ENCODE measurements around the gene HOXC4.

- TF ChIP-seq CTCF (IDR thresholded peaks at IDR 0.05) (no peak), POLR2A (IDR thresholded peaks at IDR 0.05) (no peak), EP300 (IDR thresholded peaks at IDR 0.05) (no peak), POLR2AphosphoS5 (IDR thresholded peaks at IDR 0.05) (no peak)
Measured at GRCh38 chr12:54018468-54018984, 35.1 kb upstream of the HOXC4 start.
